Kidney epithelial cell (primary cell): Measurements from ENCODE around the gene PPP1R14C. TPM values are rescaled to one million over a fixed set of nuclear protein-coding genes. Genes with fewer than 3 reads are reported as not detected.

ENCODE experiments used
- DNase-seq: peaks from one replicate; pipeline ENCODE4 v3.0.0-alpha.2; 2010; ENCODE audit warnings: low read depth
- H3K27me3 ChIP-seq: 2 replicates; pipeline ENCODE4 v1.6.0; 2011; ENCODE audit warnings: low read length; ENCODE audit not compliant: control insufficient read depth, insufficient read depth
- H3K36me3 ChIP-seq: 2 replicates; pipeline ENCODE4 v1.5.1; 2011; ENCODE audit warnings: low read length; ENCODE audit not compliant: control insufficient read depth, insufficient read depth
- H3K4me3 ChIP-seq: 2 replicates; pipeline ENCODE4 v1.5.1; 2011; ENCODE audit warnings: low read depth, mild to moderate bottlenecking, control low read depth, low read length
- CTCF ChIP-seq: IDR thresholded peaks from 2 replicates; pipeline ENCODE4 v1.5.1; 2011; ENCODE audit warnings: mild to moderate bottlenecking, moderate library complexity, low read length, control low read depth, inconsistent platforms; ENCODE audit not compliant: insufficient read depth, poor library complexity, severe bottlenecking
- total RNA-seq: library from RNA; depleted of rRNA; stranded (reverse); fragments of >200 nt; gene quantifications from 2 replicates; pipeline ENCODE4 v1.2.3, GENCODE V29; 2015

Gene PPP1R14C
- total RNA-seq, 1 donor from 2014 or later: 45.5 TPM

DNA sequence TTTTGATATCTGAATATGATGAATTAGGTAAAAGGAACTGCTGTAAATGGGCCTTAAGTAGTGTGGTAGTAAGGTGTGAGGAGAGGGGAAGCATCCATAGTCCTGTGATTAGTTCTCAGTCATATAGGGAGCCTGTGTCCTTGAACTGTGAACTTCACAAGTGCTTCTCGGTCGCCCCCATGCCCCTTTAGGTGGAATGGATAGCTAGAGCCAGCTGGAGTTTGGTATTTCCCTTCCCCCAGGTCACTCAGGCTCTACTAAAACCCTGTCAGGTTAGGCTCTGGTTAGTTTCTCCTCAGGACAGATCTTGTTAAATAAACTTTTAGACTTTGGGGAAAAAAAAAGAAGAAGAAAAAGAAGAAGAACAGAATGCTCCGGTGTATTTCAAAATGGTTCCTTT is 82.0 kb downstream of the PPP1R14C start:
- TF ChIP-seq CTCF: no peak
- no peaks in the 10 kb centered on the region for H3K36me3 ChIP-seq
- no peak overlapping the region for H3K4me3 ChIP-seq
- no peaks in the 10 kb centered on the region for H3K27me3 ChIP-seq
- no peak for DNase-seq

- TF ChIP-seq CTCF: no peak
- H3K36me3 ChIP-seq: no peaks in the 10 kb centered on the region
- no peak overlapping the region for H3K4me3 ChIP-seq
- no peaks in the 10 kb centered on the region for H3K27me3 ChIP-seq
- no peak for DNase-seq
Observed at GRCh38 chr6:150227281-150227680, 84.4 kb downstream of the PPP1R14C start.

DNA sequence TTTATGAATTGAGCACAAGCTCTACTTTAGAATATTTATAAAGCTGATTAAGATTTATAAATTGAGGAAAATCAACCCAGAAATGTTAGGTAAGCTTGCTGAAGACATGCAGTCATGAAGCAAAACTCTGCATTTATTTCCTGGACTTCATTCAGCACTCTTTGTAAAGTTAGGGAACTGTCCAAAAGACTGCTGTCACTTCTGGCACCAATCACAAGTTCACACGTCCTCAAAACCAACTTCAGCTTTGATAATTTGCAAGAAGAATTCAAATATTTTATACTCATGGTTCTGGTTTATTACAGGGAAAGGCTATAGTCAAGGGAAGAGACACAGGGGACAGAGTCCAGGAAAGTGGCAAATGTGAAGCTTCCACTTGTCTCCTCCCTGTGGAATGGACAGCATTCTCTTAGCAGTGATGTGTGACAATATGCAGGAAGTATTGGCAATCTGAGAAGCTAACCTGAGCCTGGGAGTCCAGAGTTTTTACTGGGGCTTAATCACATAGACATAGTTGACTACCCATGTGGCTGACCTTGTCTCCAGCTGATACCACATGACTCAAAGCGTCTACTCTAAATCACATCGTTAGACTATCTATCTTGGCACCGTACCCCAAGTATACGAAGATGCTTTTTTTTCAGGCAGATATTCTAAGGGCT is 85.4 kb downstream of the PPP1R14C start:
- H3K27me3 ChIP-seq: no peaks in the 10 kb centered on the region
- H3K36me3 ChIP-seq: no peaks in the 10 kb centered on the region
- no peak for TF ChIP-seq CTCF
- H3K4me3 ChIP-seq: no peak overlapping the region
- peak; percentile 42 for DNase-seq

GRCh38 chr6:150229436-150230163 is 86.8 kb downstream of the PPP1R14C start:
- Histone ChIP-seq H3K4me3 (no peak overlapping the region), H3K36me3 (no peaks in the 10 kb centered on the region), H3K27me3 (no peaks in the 10 kb centered on the region)
- no peak for TF ChIP-seq CTCF
- DNase-seq: peak; percentile 57

DNA sequence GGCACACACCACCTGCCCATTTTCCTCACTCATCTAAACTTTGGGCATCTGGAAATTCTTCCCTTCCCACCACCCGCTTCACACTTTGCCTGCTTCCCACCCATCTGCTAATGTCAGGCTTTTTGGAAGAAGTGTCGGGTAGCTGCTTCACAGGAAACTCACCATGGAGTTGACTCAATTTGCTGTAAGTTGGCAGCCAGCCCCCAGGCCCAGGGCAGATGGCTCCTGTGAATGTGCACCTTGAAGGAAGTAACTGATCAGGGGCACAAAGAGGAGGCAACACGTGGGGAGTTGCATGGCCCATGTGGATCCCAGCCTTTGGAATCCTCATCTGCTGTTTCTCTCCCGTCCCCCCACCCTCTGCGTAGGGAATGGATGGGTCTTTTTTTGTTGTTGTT is 87.3 kb downstream of the PPP1R14C start:
- Histone ChIP-seq H3K27me3 (no peaks in the 10 kb centered on the region), H3K4me3 (no peak overlapping the region), H3K36me3 (no peaks in the 10 kb centered on the region)
- DNase-seq: no peak
- no peak for TF ChIP-seq CTCF
